WTC11 (cell line): Measurements from ENCODE around the gene SLC26A5. TPM values are rescaled to one million over a fixed set of nuclear protein-coding genes. Genes with fewer than 3 reads are reported as not detected.
A peak's percentile ranks its signal among the peaks of the same experiment; 100 is the strongest.

Experiments used
- ATAC-seq: fragments of 200-7000 bp; cut with Tn5 transposase; 2 replicates; pipeline ENCODE4 v1.10.0; 2021; ENCODE audit warnings: mild to moderate bottlenecking, moderate library complexity
- CTCF ChIA-PET: fragments of 300-600 bp; sonication (Branson Sonifier 250); formaldehyde crosslinking; loops from one replicate; lab custom pipeline; 2021; ENCODE audit warnings: antibody characterized with exemption; lab: Charles Lee
- POLR2A ChIA-PET: fragments of 350-600 bp; sonication (Branson Sonifier 250); formaldehyde crosslinking; loops from one replicate; lab custom pipeline; 2021; ENCODE audit warnings: antibody characterized with exemption; lab: Charles Lee
- DNase-seq: peaks from one replicate; pipeline ENCODE4 v3.0.0; 2021; ENCODE audit warnings: low spot score
- H3K27ac Mint-ChIP-seq: 2 replicates; pipeline ENCODE4 v1.8.0; 2021; ENCODE audit warnings: mixed read lengths
- H3K27me3 Mint-ChIP-seq: 2 replicates; pipeline ENCODE4 v1.8.0; 2021; ENCODE audit warnings: low read depth, mild to moderate bottlenecking, moderate library complexity, mixed read lengths
- H3K36me3 Mint-ChIP-seq: 2 replicates; pipeline ENCODE4 v1.8.0; 2021; ENCODE audit warnings: mixed read lengths
- H3K4me1 Mint-ChIP-seq: 2 replicates; pipeline ENCODE4 v1.8.0; 2022; ENCODE audit warnings: mixed read lengths
- H3K4me3 Mint-ChIP-seq: 2 replicates; pipeline ENCODE4 v1.8.0; 2021; ENCODE audit warnings: mild to moderate bottlenecking, moderate library complexity, mixed read lengths
- H3K9me3 Mint-ChIP-seq: 2 replicates; pipeline ENCODE4 v1.8.0; 2021; ENCODE audit warnings: mixed read lengths
- E2F5 ChIP-seq: sonication (generic); formaldehyde crosslinking; IDR thresholded peaks from 2 replicates; pipeline ENCODE4 v1.8.1; 2022; ENCODE audit warnings: mild to moderate bottlenecking, moderate library complexity, missing genetic modification reagents
- ELF4 ChIP-seq: sonication (generic); formaldehyde crosslinking; IDR thresholded peaks from 2 replicates; pipeline ENCODE4 v1.8.1; 2022; ENCODE audit warnings: low read depth, mild to moderate bottlenecking, moderate library complexity, missing genetic modification reagents
- ESRRA ChIP-seq: sonication (generic); formaldehyde crosslinking; IDR thresholded peaks from 2 replicates; pipeline ENCODE4 v1.8.1; 2022; ENCODE audit warnings: mild to moderate bottlenecking, missing genetic modification reagents, borderline replicate concordance
- GABPB1 ChIP-seq: sonication (generic); formaldehyde crosslinking; IDR thresholded peaks from 2 replicates; pipeline ENCODE4 v1.8.1; 2023; ENCODE audit warnings: mild to moderate bottlenecking, missing genetic modification reagents
- PRRX2 ChIP-seq: fragments of 250-450 bp; sonication (Bioruptor Pico); IDR thresholded peaks from 2 replicates; pipeline ENCODE4 v1.8.0; 2021; ENCODE audit warnings: mild to moderate bottlenecking
- SMAD4 ChIP-seq: sonication (generic); formaldehyde crosslinking; IDR thresholded peaks from 2 replicates; pipeline ENCODE4 v1.8.0; 2022; ENCODE audit warnings: mild to moderate bottlenecking, missing genetic modification reagents
- SP1 ChIP-seq: sonication (generic); formaldehyde crosslinking; conservative IDR thresholded peaks from 2 replicates; pipeline ENCODE4 v1.8.1; 2022; ENCODE audit warnings: missing genetic modification reagents
- ZNF232 ChIP-seq: sonication (generic); formaldehyde crosslinking; IDR thresholded peaks from 2 replicates; pipeline ENCODE4 v1.8.0; 2022; ENCODE audit warnings: mild to moderate bottlenecking, missing genetic modification reagents
- ZNF671 ChIP-seq: fragments of 250-450 bp; sonication (Bioruptor Pico); IDR thresholded peaks from 2 replicates; pipeline ENCODE4 v1.8.0; 2021; ENCODE audit warnings: mild to moderate bottlenecking
- total RNA-seq: library from RNA; stranded (reverse); gene quantifications from 3 replicates; pipeline ENCODE4 v1.2.3, GENCODE V29; 2021
- TF ChIP-seq, protein P1 (sequence below): fragments of 250-450 bp; sonication (Bioruptor Pico); conservative IDR thresholded peaks from 2 replicates; pipeline ENCODE4 v1.9.0; 2021; ENCODE audit warnings: mild to moderate bottlenecking
- TF ChIP-seq, protein P2 (sequence below): sonication (generic); formaldehyde crosslinking; IDR thresholded peaks from 2 replicates; pipeline ENCODE4 v1.8.0; 2023; ENCODE audit warnings: missing genetic modification reagents, mild to moderate bottlenecking, borderline replicate concordance
- TF ChIP-seq, protein P3 (sequence below): fragments of 250-450 bp; sonication (Bioruptor Pico); IDR thresholded peaks from 2 replicates; pipeline ENCODE4 v2.1.2; 2022; ENCODE audit warnings: mild to moderate bottlenecking, moderate library complexity
- TF ChIP-seq, protein P4 (sequence below): sonication (generic); formaldehyde crosslinking; IDR thresholded peaks from 2 replicates; pipeline ENCODE4 v1.8.1; 2022; ENCODE audit warnings: low read depth, missing genetic modification reagents, borderline replicate concordance
- TF ChIP-seq, protein P5 (sequence below): fragments of 250-450 bp; sonication (Bioruptor Pico); IDR thresholded peaks from 2 replicates; pipeline ENCODE4 v1.9.0; 2021; ENCODE audit warnings: moderate library complexity, mild to moderate bottlenecking, inconsistent platforms, borderline replicate concordance
- TF ChIP-seq, protein P6 (sequence below): fragments of 250-450 bp; sonication (Bioruptor Pico); IDR thresholded peaks from 2 replicates; pipeline ENCODE4 v1.9.0; 2021; ENCODE audit warnings: mild to moderate bottlenecking
- TF ChIP-seq, protein P7 (sequence below): sonication (generic); formaldehyde crosslinking; IDR thresholded peaks from 2 replicates; pipeline ENCODE4 v1.8.1; 2023; ENCODE audit warnings: mild to moderate bottlenecking, missing genetic modification reagents

SLC26A5 gene
- total RNA-seq, 1 experiment from 2014 or later, result 0.15 TPM

GRCh38 chr7:103343758-103344452 is 102.1 kb downstream of the SLC26A5 start:
- Mint-ChIP-seq H3K4me1 (peaks cover 13% of the 10 kb centered on the region), H3K36me3 (peaks cover 32% of the 10 kb centered on the region)

GRCh38 chr7:103343332-103343731 is 102.7 kb downstream of the SLC26A5 start:
- POLR2A ChIA-PET, result no interaction called here
- CTCF ChIA-PET, result no interaction called here
- no peak for TF ChIP-seq SMAD4 (CRISPR knock-in tag)
- no peak for TF ChIP-seq SP1 (CRISPR knock-in tag)
- no peak for TF ChIP-seq ZNF232

More at GRCh38 chr7:103343758-103344452, 102.1 kb downstream of the SLC26A5 start:
- DNase-seq (peak; percentile 12), ATAC-seq (no peak)
- Mint-ChIP-seq H3K27ac (peak overlapping the region; percentile 97), H3K27me3 (no peaks in the 10 kb centered on the region), H3K9me3 (no peaks in the 10 kb centered on the region), H3K4me3 (peak overlapping the region; percentile 85)
- CTCF ChIA-PET, result no interaction called here
- peak; percentile 15; the same call in 1 of the 2 replicates for TF ChIP-seq E2F5
- no peak for TF ChIP-seq GABPB1
- TF ChIP-seq, protein P1, sequence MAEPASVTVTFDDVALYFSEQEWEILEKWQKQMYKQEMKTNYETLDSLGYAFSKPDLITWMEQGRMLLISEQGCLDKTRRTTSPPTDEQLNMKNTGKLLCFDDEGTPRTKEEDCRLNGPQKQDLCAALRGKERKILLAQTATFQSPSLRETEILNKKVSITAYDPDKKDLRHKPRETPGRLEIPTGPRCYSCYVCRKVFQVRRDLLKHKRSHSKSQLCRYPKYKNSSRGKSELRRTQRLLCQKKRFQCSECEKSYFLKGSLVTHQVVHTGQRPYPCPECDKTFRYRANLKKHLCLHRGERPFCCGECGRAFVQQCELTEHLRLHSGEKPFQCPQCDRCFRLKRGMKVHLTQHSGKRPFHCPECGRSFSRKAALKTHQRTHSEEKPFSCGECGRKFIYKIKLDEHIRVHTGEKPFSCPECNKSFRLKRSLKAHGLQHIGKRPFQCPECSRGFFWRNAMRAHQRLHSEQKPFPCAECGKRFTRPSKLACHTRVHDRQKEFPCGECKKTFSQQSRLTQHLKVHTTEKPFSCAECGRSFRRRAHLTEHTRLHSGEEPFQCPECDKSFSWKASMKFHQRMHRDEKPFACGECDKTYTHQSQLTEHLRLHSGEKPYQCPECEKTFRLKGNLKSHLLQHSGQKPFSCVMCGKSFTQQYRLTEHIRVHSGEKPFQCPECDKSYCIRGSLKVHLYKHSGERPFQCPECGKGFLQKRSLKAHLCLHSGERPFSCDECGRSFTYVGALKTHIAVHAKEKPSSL (CRISPR knock-in tag), result no peak
- TF ChIP-seq, protein P2, sequence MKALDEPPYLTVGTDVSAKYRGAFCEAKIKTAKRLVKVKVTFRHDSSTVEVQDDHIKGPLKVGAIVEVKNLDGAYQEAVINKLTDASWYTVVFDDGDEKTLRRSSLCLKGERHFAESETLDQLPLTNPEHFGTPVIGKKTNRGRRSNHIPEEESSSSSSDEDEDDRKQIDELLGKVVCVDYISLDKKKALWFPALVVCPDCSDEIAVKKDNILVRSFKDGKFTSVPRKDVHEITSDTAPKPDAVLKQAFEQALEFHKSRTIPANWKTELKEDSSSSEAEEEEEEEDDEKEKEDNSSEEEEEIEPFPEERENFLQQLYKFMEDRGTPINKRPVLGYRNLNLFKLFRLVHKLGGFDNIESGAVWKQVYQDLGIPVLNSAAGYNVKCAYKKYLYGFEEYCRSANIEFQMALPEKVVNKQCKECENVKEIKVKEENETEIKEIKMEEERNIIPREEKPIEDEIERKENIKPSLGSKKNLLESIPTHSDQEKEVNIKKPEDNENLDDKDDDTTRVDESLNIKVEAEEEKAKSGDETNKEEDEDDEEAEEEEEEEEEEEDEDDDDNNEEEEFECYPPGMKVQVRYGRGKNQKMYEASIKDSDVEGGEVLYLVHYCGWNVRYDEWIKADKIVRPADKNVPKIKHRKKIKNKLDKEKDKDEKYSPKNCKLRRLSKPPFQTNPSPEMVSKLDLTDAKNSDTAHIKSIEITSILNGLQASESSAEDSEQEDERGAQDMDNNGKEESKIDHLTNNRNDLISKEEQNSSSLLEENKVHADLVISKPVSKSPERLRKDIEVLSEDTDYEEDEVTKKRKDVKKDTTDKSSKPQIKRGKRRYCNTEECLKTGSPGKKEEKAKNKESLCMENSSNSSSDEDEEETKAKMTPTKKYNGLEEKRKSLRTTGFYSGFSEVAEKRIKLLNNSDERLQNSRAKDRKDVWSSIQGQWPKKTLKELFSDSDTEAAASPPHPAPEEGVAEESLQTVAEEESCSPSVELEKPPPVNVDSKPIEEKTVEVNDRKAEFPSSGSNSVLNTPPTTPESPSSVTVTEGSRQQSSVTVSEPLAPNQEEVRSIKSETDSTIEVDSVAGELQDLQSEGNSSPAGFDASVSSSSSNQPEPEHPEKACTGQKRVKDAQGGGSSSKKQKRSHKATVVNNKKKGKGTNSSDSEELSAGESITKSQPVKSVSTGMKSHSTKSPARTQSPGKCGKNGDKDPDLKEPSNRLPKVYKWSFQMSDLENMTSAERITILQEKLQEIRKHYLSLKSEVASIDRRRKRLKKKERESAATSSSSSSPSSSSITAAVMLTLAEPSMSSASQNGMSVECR (CRISPR knock-in tag), result 0 out of 2 replicates have a peak, but pooled peaks have one; percentile 27
- TF ChIP-seq SP1 (CRISPR knock-in tag), result no peak
- TF ChIP-seq, protein P3, sequence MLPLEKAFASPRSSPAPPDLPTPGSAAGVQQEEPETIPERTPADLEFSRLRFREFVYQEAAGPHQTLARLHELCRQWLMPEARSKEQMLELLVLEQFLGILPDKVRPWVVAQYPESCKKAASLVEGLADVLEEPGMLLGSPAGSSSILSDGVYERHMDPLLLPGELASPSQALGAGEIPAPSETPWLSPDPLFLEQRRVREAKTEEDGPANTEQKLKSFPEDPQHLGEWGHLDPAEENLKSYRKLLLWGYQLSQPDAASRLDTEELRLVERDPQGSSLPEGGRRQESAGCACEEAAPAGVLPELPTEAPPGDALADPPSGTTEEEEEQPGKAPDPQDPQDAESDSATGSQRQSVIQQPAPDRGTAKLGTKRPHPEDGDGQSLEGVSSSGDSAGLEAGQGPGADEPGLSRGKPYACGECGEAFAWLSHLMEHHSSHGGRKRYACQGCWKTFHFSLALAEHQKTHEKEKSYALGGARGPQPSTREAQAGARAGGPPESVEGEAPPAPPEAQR (CRISPR knock-in tag), result no peak
- POLR2A ChIA-PET, result interaction anchor here (0.6 kb wide), 1 partner anchor 12 kb away, joined by 3 read pairs; no protein-coding TSS in a partner anchor

DNA sequence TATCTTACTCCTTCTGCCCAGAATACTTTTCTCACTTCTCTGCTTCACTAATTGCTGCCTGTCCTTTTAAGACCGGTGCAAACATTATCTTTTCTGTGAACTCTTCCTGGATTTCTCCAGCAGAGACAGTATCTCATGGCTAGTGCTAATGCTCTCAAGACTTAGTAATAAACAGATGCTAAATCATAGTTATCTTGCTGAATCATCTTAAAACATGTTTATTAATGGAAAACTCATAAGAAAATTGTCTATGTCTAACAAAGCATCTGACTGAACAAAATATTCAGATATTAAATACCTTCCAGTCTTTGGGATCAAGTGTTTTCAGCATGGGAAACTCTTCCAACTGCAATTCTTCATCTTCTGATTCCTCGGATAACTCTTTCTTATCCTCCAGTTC is 104.5 kb downstream of the SLC26A5 start:
- no peak overlapping the region for H3K27ac Mint-ChIP-seq
- CTCF ChIA-PET, result no interaction called here
- TF ChIP-seq, protein P4, sequence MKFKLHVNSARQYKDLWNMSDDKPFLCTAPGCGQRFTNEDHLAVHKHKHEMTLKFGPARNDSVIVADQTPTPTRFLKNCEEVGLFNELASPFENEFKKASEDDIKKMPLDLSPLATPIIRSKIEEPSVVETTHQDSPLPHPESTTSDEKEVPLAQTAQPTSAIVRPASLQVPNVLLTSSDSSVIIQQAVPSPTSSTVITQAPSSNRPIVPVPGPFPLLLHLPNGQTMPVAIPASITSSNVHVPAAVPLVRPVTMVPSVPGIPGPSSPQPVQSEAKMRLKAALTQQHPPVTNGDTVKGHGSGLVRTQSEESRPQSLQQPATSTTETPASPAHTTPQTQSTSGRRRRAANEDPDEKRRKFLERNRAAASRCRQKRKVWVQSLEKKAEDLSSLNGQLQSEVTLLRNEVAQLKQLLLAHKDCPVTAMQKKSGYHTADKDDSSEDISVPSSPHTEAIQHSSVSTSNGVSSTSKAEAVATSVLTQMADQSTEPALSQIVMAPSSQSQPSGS (CRISPR knock-in tag), result no peak
- TF ChIP-seq PRRX2 (CRISPR knock-in tag), result no peak
- no peak for TF ChIP-seq E2F5
- no peak for TF ChIP-seq ESRRA (CRISPR knock-in tag)
- TF ChIP-seq ELF4 (CRISPR knock-in tag), result no peak
- TF ChIP-seq, protein P5, sequence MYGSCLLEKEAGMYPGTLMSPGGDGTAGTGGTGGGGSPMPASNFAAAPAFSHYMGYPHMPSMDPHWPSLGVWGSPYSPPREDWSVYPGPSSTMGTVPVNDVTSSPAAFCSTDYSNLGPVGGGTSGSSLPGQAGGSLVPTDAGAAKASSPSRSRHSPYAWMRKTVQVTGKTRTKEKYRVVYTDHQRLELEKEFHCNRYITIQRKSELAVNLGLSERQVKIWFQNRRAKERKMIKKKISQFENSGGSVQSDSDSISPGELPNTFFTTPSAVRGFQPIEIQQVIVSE (CRISPR knock-in tag), result no peak
- TF ChIP-seq, protein P6, sequence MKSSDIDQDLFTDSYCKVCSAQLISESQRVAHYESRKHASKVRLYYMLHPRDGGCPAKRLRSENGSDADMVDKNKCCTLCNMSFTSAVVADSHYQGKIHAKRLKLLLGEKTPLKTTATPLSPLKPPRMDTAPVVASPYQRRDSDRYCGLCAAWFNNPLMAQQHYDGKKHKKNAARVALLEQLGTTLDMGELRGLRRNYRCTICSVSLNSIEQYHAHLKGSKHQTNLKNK (CRISPR knock-in tag), result no peak
- TF ChIP-seq, protein P7, sequence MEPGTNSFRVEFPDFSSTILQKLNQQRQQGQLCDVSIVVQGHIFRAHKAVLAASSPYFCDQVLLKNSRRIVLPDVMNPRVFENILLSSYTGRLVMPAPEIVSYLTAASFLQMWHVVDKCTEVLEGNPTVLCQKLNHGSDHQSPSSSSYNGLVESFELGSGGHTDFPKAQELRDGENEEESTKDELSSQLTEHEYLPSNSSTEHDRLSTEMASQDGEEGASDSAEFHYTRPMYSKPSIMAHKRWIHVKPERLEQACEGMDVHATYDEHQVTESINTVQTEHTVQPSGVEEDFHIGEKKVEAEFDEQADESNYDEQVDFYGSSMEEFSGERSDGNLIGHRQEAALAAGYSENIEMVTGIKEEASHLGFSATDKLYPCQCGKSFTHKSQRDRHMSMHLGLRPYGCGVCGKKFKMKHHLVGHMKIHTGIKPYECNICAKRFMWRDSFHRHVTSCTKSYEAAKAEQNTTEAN (CRISPR knock-in tag), result no peak
- no peak for TF ChIP-seq GABPB1
- TF ChIP-seq ZNF671 (CRISPR knock-in tag), result no peak

More at GRCh38 chr7:103343332-103343731, 102.7 kb downstream of the SLC26A5 start:
- Mint-ChIP-seq H3K4me1 (peaks cover 9% of the 10 kb centered on the region), H3K36me3 (peaks cover 32% of the 10 kb centered on the region), H3K27me3 (no peaks in the 10 kb centered on the region), H3K9me3 (no peaks in the 10 kb centered on the region), H3K4me3 (peak overlapping the region; percentile 85), H3K27ac (peak overlapping the region; percentile 97; the same call in 1 of the 2 replicates)
- DNase-seq, result no peak
- ATAC-seq, result no peak

More for the DNA sequence above, 104.5 kb downstream of the SLC26A5 start:
- H3K4me3 Mint-ChIP-seq, result no peak overlapping the region
- DNase-seq (no peak), ATAC-seq (no peak)
- no peaks in the 10 kb centered on the region for H3K9me3 Mint-ChIP-seq
- POLR2A ChIA-PET, result no interaction called here
- peaks cover 5% of the 10 kb centered on the region; the same call in 1 of the 2 replicates for H3K4me1 Mint-ChIP-seq
- H3K27me3 Mint-ChIP-seq, result no peaks in the 10 kb centered on the region
- peaks cover 47% of the 10 kb centered on the region for H3K36me3 Mint-ChIP-seq
